Right kidney (tissue), 1 donor: ENCODE measurements around the gene PLA2G2D.
"Not testable (repeated sequence)": the region's sequence is repeated elsewhere in the genome, so short reads cannot be mapped to it uniquely, and the experiment has no call there.

Experiments
- DNase-seq: peaks from one replicate; pipeline ENCODE4 v3.0.0-alpha.2; 2016

Gene PLA2G2D

GRCh38 chr1:20142001-20142710 lies 22.8 kb upstream of the PLA2G2D start:
- DNase-seq, result no peak

- DNase-seq, result no peak
Measured at GRCh38 chr1:20141466-20141865, 22.1 kb upstream of the PLA2G2D start.

GRCh38 chr1:20141001-20141400 lies 21.7 kb upstream of the PLA2G2D start:
- DNase-seq, result no peak

- DNase-seq, result no peak
Measured at GRCh38 chr1:20139776-20140612, 20.7 kb upstream of the PLA2G2D start.

GRCh38 chr1:20138961-20139550 lies 19.7 kb upstream of the PLA2G2D start, which contains the start of gene PLA2G2F:
Gene PLA2G2F, plus strand, starts transcription at chr1:20139323. Its CDS starts 105 bp downstream, at chr1:20139428.
- DNase-seq, result no peak

- DNase-seq, result no peak
Measured at GRCh38 chr1:20138346-20138745, 19.0 kb upstream of the PLA2G2D start.

GRCh38 chr1:20137604-20138003 lies 18.3 kb upstream of the PLA2G2D start:
- DNase-seq, result no peak

- DNase-seq, result no peak
Measured at GRCh38 chr1:20137055-20137454, 17.7 kb upstream of the PLA2G2D start.

GRCh38 chr1:20136249-20136648 lies 16.9 kb upstream of the PLA2G2D start:
- no peak for DNase-seq

- no peak for DNase-seq
Measured at GRCh38 chr1:20134995-20135394, 15.7 kb upstream of the PLA2G2D start.

GRCh38 chr1:20130518-20130917 lies 11.2 kb upstream of the PLA2G2D start:
- not testable (repeated sequence) for DNase-seq

GRCh38 chr1:20126806-20127440 lies 7.6 kb upstream of the PLA2G2D start:
- DNase-seq, result no peak

GRCh38 chr1:20126041-20126805 lies 6.9 kb upstream of the PLA2G2D start:
- no peak for DNase-seq

GRCh38 chr1:20125100-20125499 lies 5.8 kb upstream of the PLA2G2D start:
- DNase-seq, result no peak

- DNase-seq, result no peak
Measured at GRCh38 chr1:20124456-20125057, 5.2 kb upstream of the PLA2G2D start.

GRCh38 chr1:20123722-20124455 lies 4.6 kb upstream of the PLA2G2D start:
- DNase-seq, result no peak

GRCh38 chr1:20120796-20121195 lies 1.5 kb upstream of the PLA2G2D start:
- DNase-seq, result no peak

- no peak for DNase-seq
Measured at GRCh38 chr1:20117236-20117635, 2.1 kb downstream of the PLA2G2D start.

- DNase-seq, result no peak
Measured at GRCh38 chr1:20115916-20116315, 3.4 kb downstream of the PLA2G2D start.

GRCh38 chr1:20115479-20115878 lies 3.9 kb downstream of the PLA2G2D start:
- no peak for DNase-seq
